Endothelial cell of umbilical vein (primary cell): ENCODE results near the gene NACAD. TPM values are rescaled to one million over a fixed set of nuclear protein-coding genes. Genes with fewer than 3 reads are reported as not detected.

Experiments used
- BruUV-seq: library from RNA; stranded (reverse); fragments of 400-500 nt; replicated peaks from 2 replicates; lab custom pipeline; 2021; lab: Mats Ljungman, UMichigan
- CTCF ChIA-PET: fragments of 300-600, 350-600 bp; sonication (Branson Sonifier 250); formaldehyde crosslinking; loops from one replicate; lab custom pipeline; 2021; ENCODE audit warnings: antibody characterized with exemption, inconsistent platforms; lab: Charles Lee
- POLR2A ChIA-PET: fragments of 300-600, 350-600 bp; sonication (Branson Sonifier 250); formaldehyde crosslinking; loops from one replicate; lab custom pipeline; 2021; ENCODE audit warnings: antibody characterized with exemption, inconsistent platforms; lab: Charles Lee
- DNase-seq: peaks from one replicate; pipeline ENCODE4 v3.0.0-alpha.2; 2011; ENCODE audit warnings: low read depth, low spot score
- FAIRE-seq: peaks from 2 replicates; lab custom pipeline; 2011; peaks lifted over from hg19 to GRCh38; lab: Jason Lieb, UNC
- H2AFZ ChIP-seq: 2 replicates; pipeline ENCODE4 v1.6.0; 2012; ENCODE audit warnings: low read depth, low read length, control low read depth, inconsistent platforms
- H3K27ac ChIP-seq: 2 replicates; pipeline ENCODE4 v1.5.1; 2011; ENCODE audit warnings: low read depth, mild to moderate bottlenecking, control low read depth, low read length, moderate library complexity; ENCODE audit not compliant: insufficient read depth
- H3K27me3 ChIP-seq, 2 experiments: 2 replicates each; pipeline versions ENCODE4 v1.6.0 to v1.6.1; 2011; ENCODE audit warnings: low read length in 2 of 2, mixed read lengths in 1 of 2; ENCODE audit not compliant: control insufficient read depth in 2 of 2, insufficient read depth in 2 of 2
- H3K36me3 ChIP-seq, 2 experiments: 2 replicates in 1 of 2; 3 replicates in 1 of 2; pipeline ENCODE4 v1.5.1; 2011; ENCODE audit warnings: low read length in 2 of 2, mild to moderate bottlenecking in 1 of 2, moderate library complexity in 1 of 2; ENCODE audit not compliant: control insufficient read depth in 2 of 2, insufficient read depth in 2 of 2; ENCODE audit errors: extremely low read depth in 1 of 2
- H3K4me1 ChIP-seq: 3 replicates; pipeline ENCODE4 v1.5.1; 2011; ENCODE audit warnings: mild to moderate bottlenecking, low read length; ENCODE audit not compliant: control insufficient read depth, insufficient read depth; ENCODE audit errors: extremely low read depth
- H3K4me2 ChIP-seq: 2 replicates; pipeline ENCODE4 v1.6.1; 2011; ENCODE audit warnings: low read length, control low read depth, mixed read lengths; ENCODE audit not compliant: insufficient read depth
- H3K4me3 ChIP-seq, 3 experiments: fragments of 200-600 bp in 1 of 3; sonication (generic), shearing (Covaris generic) in 1 of 3; replicated peaks in 1 of 3; 2 replicates each; pipeline ENCODE4 v1.5.1; 2011 to 2016; ENCODE audit warnings: control low read depth in 3 of 3, low read length in 3 of 3, mild to moderate bottlenecking in 2 of 3, inconsistent platforms in 1 of 3, low read depth in 1 of 3, moderate library complexity in 1 of 3; ENCODE audit not compliant: insufficient read depth in 1 of 3
- H3K79me2 ChIP-seq: 2 replicates; pipeline ENCODE4 v1.6.0; 2012; ENCODE audit warnings: low read length, inconsistent platforms; ENCODE audit not compliant: control insufficient read depth, insufficient read depth
- H3K9ac ChIP-seq: replicated peaks from 2 replicates; pipeline ENCODE3; 2011; ENCODE audit warnings: low read length, control low read depth; ENCODE audit not compliant: insufficient read depth; ENCODE audit errors: extremely low read depth
- H3K9me1 ChIP-seq: replicated peaks from 3 replicates; pipeline ENCODE4 v1.6.0; 2011; ENCODE audit warnings: mild to moderate bottlenecking, low read length; ENCODE audit not compliant: control insufficient read depth, insufficient read depth; ENCODE audit errors: extremely low read depth
- H3K9me3 ChIP-seq: replicated peaks from 2 replicates; pipeline ENCODE4 v1.5.1; 2012; ENCODE audit warnings: low read length, inconsistent platforms; ENCODE audit not compliant: control insufficient read depth, insufficient read depth
- H4K20me1 ChIP-seq: replicated peaks from 2 replicates; pipeline ENCODE3; 2011; ENCODE audit warnings: mild to moderate bottlenecking, low read length; ENCODE audit not compliant: control insufficient read depth, insufficient read depth; ENCODE audit errors: extremely low read depth
- CTCF ChIP-seq, 2 donors: IDR thresholded peaks; 1 replicate in 1 of 2; 2 replicates in 1 of 2; pipeline ENCODE4 v1.5.1; 2011; ENCODE audit warnings: low read length in 2 of 2, mild to moderate bottlenecking in 2 of 2, moderate library complexity in 2 of 2, control low read depth in 1 of 2, inconsistent platforms in 1 of 2, low read depth in 1 of 2; ENCODE audit not compliant: insufficient read depth in 1 of 2; ENCODE audit errors: extremely low read depth in 1 of 2
- EZH2 ChIP-seq: IDR thresholded peaks from 2 replicates; pipeline ENCODE4 v1.6.1; 2012; ENCODE audit warnings: borderline replicate concordance, low read depth, mild to moderate bottlenecking, moderate library complexity, low read length, inconsistent platforms; ENCODE audit not compliant: severe bottlenecking
- FOS ChIP-seq: IDR thresholded peaks from 2 replicates; pipeline ENCODE4 v1.6.1; 2011; ENCODE audit warnings: mild to moderate bottlenecking, low read length, moderate library complexity, borderline replicate concordance; ENCODE audit not compliant: insufficient read depth
- GATA2 ChIP-seq: IDR thresholded peaks from 2 replicates; pipeline ENCODE4 v1.7.0; 2011; ENCODE audit warnings: low read depth, mild to moderate bottlenecking, moderate library complexity, mixed read lengths, low read length; ENCODE audit not compliant: insufficient read length, insufficient read depth
- MAX ChIP-seq: IDR thresholded peaks from 2 replicates; pipeline ENCODE4 v1.6.1; 2011; ENCODE audit not compliant: insufficient read depth, insufficient read length
- MYC ChIP-seq: IDR thresholded peaks from one replicate; pipeline ENCODE4 v1.6.1; 2011; ENCODE audit warnings: mild to moderate bottlenecking, low read depth, low read length
- POLR2A ChIP-seq: IDR thresholded peaks from 2 replicates; pipeline ENCODE4 v1.6.1; 2012; ENCODE audit warnings: low read depth, mild to moderate bottlenecking, control low read depth, low read length
- dilution Hi-C: fragments of 300-500 bp; cut with MboI; formaldehyde crosslinking; loops from one replicate; pipeline ENCODE4 v1.15.0; 2019; ENCODE audit warnings: low sequenced_read_pairs; ENCODE audit not compliant: extremely low pct_ligation_motif_present
- intact Hi-C: fragments of 100-400 bp; cut with micrococcal nuclease; formaldehyde crosslinking; loops from one replicate; pipeline ENCODE4 v1.10.0; 2022
- polyA plus RNA-seq, 4 experiments: library from polyadenylated mRNA; depleted of rRNA in 3 of 4; stranded (reverse) in 3 of 4; unstranded in 1 of 4; fragments of >200 nt; gene quantifications; 2 replicates each; pipeline versions ENCODE4 v1.2.1 to v1.2.3, GENCODE V29; 2011 to 2012; ENCODE audit warnings: missing spikeins in 1 of 4
- total RNA-seq: library from RNA; stranded (reverse); gene quantifications from 2 replicates; pipeline ENCODE4 v1.2.3, GENCODE V29; 2021

Gene NACAD
- total and polyA plus RNA-seq, 2 donors (not counting 3 experiments of a cell fraction or from before 2014, with no cell fraction given) = 1.4 to 6.6 TPM

GRCh38 chr7:45032421-45032820 lies 56.3 kb downstream of the NACAD start:
- BruUV-seq = no TSS peak
- H3K9me3 ChIP-seq = no peaks in the 10 kb centered on the region
- DNase-seq = no peak
- POLR2A ChIA-PET = interaction anchor here (0.6 kb wide), 1 partner anchor 60 kb away, joined by 4 read pairs; no protein-coding TSS in a partner anchor
- no peaks in the 10 kb centered on the region for H3K9me1 ChIP-seq
- H4K20me1 ChIP-seq = peaks cover 4% of the 10 kb centered on the region
- no peaks in the 10 kb centered on the region for H3K27me3 ChIP-seq
- no peak overlapping the region for H3K4me2 ChIP-seq
- TF ChIP-seq MAX = no peak
- no peak for TF ChIP-seq POLR2A
- TF ChIP-seq MYC = no peak
- TF ChIP-seq CTCF (IDR thresholded peaks at IDR 0.05; ENCODE audit: extremely low read depth in 1 of 2, insufficient read depth in 1 of 2, low read depth in 1 of 2, low read length in 2 of 2) = no peak
- TF ChIP-seq FOS = no peak
- H3K4me3 ChIP-seq = no peak overlapping the region
- H2AFZ ChIP-seq = no peak overlapping the region
- intact Hi-C loops (no loop called here), dilution Hi-C loops (no loop called here)
- H3K4me1 ChIP-seq = peaks cover 7% of the 10 kb centered on the region
- H3K9ac ChIP-seq = no peak overlapping the region
- CTCF ChIA-PET = interaction anchor here (1.1 to 1.5 kb wide), 2 partner anchors 59 kb away, joined by 4 to 8 read pairs; no protein-coding TSS in a partner anchor
- FAIRE-seq = no peak
- H3K27ac ChIP-seq = no peak overlapping the region
- peaks cover 3 to 4% of the 10 kb centered on the region in 2 experiments for H3K36me3 ChIP-seq
- peaks cover 61% of the 10 kb centered on the region for H3K79me2 ChIP-seq

- CTCF ChIA-PET = interaction anchor here (1.0 to 1.1 kb wide), 2 partner anchors 10 to 58 kb away, joined by 3 to 4 read pairs; no protein-coding TSS in a partner anchor
Observed at GRCh38 chr7:45031829-45032228, 56.9 kb downstream of the NACAD start.

More at GRCh38 chr7:45031829-45032228, 56.9 kb downstream of the NACAD start:
- POLR2A ChIA-PET = no interaction called here
- DNase-seq (no peak), FAIRE-seq (no peak)
- Histone ChIP-seq H3K27ac (no peak overlapping the region), H3K79me2 (peaks cover 61% of the 10 kb centered on the region), H3K9me3 (no peaks in the 10 kb centered on the region), H3K27me3 (no peaks in the 10 kb centered on the region), H3K36me3 (peaks cover 3 to 4% of the 10 kb centered on the region in 2 experiments), H3K9ac (no peak overlapping the region), H2AFZ (no peak overlapping the region), H3K4me2 (no peak overlapping the region), H3K9me1 (no peaks in the 10 kb centered on the region), H3K4me3 (no peak overlapping the region), H4K20me1 (peaks cover 4% of the 10 kb centered on the region), H3K4me1 (peaks cover 13% of the 10 kb centered on the region)
- intact Hi-C loops = no loop called here
- no peak for TF ChIP-seq POLR2A
- no peak for TF ChIP-seq GATA2
- no peak for TF ChIP-seq MYC
- no peak for TF ChIP-seq EZH2
- dilution Hi-C loops = no loop called here
- BruUV-seq = no TSS peak
